SKM-1 (cell line): ENCODE measurements around the gene RTTN.
A peak's percentile ranks its signal among the peaks of the same experiment; 100 is the strongest.
"Not testable (repeated sequence)": the region's sequence is repeated elsewhere in the genome, so short reads cannot be mapped to it uniquely, and the experiment has no call there.

Experiments
- DNase-seq: peaks from one replicate; lab custom pipeline; 2025; ENCODE audit not compliant: unreplicated experiment; lab: John Stamatoyannopoulos, UW

Gene RTTN

GRCh38 chr18:70205421-70206397, at the start of gene RTTN:
TSS of gene RTTN (minus strand) at chr18:70205687. CDS start at chr18:70205658, 29 bp downstream.
- peak; percentile 92 for DNase-seq

GRCh38 chr18:70250781-70251180, 45.3 kb upstream of the RTTN start:
- DNase-seq: no peak

GRCh38 chr18:70249861-70250260, 44.4 kb upstream of the RTTN start:
- DNase-seq: not testable (repeated sequence)

GRCh38 chr18:70249118-70249517, 43.6 kb upstream of the RTTN start:
- no peak for DNase-seq

GRCh38 chr18:70246061-70246466, 40.6 kb upstream of the RTTN start:
- no peak for DNase-seq

- no peak for DNase-seq
Observed at GRCh38 chr18:70243131-70243929, 37.8 kb upstream of the RTTN start.

GRCh38 chr18:70236921-70237320, 31.4 kb upstream of the RTTN start:
- DNase-seq: not testable (repeated sequence)

- DNase-seq: no peak
Observed at GRCh38 chr18:70235478-70235877, 30.0 kb upstream of the RTTN start.

GRCh38 chr18:70234667-70235459, 29.4 kb upstream of the RTTN start:
- DNase-seq: no peak

GRCh38 chr18:70233974-70234373, 28.5 kb upstream of the RTTN start:
- DNase-seq: no peak

GRCh38 chr18:70232261-70232660, 26.8 kb upstream of the RTTN start:
- DNase-seq: no peak

GRCh38 chr18:70229639-70230038, 24.2 kb upstream of the RTTN start:
- no peak for DNase-seq

GRCh38 chr18:70228536-70228935, 23.0 kb upstream of the RTTN start:
- no peak for DNase-seq

GRCh38 chr18:70227438-70227837, 22.0 kb upstream of the RTTN start:
- no peak for DNase-seq

GRCh38 chr18:70221915-70222278, 16.4 kb upstream of the RTTN start:
- DNase-seq: no peak

GRCh38 chr18:70221156-70221914, 15.8 kb upstream of the RTTN start:
- no peak for DNase-seq

- DNase-seq: no peak
Observed at GRCh38 chr18:70220628-70221027, 15.1 kb upstream of the RTTN start.

- DNase-seq: no peak
Observed at GRCh38 chr18:70219688-70220087, 14.2 kb upstream of the RTTN start.

- DNase-seq: no peak
Observed at GRCh38 chr18:70216788-70217187, 11.3 kb upstream of the RTTN start.

- no peak for DNase-seq
Observed at GRCh38 chr18:70207181-70207580, 1.7 kb upstream of the RTTN start.
